GM19351 (cell line): ENCODE results near the gene CBX1.
A peak's percentile ranks its signal among the peaks of the same experiment; 100 is the strongest.
"Not testable (repeated sequence)": the region's sequence is repeated elsewhere in the genome, so short reads cannot be mapped to it uniquely, and the experiment has no call there.

ENCODE experiments used
- ATAC-seq: cut with Tn5 transposase; IDR thresholded peaks from one replicate; pipeline ENCODE4 v1.9.1; 2021; ENCODE audit warnings: mild to moderate bottlenecking, moderate library complexity; ENCODE audit not compliant: unreplicated experiment

The CBX1 gene

DNA sequence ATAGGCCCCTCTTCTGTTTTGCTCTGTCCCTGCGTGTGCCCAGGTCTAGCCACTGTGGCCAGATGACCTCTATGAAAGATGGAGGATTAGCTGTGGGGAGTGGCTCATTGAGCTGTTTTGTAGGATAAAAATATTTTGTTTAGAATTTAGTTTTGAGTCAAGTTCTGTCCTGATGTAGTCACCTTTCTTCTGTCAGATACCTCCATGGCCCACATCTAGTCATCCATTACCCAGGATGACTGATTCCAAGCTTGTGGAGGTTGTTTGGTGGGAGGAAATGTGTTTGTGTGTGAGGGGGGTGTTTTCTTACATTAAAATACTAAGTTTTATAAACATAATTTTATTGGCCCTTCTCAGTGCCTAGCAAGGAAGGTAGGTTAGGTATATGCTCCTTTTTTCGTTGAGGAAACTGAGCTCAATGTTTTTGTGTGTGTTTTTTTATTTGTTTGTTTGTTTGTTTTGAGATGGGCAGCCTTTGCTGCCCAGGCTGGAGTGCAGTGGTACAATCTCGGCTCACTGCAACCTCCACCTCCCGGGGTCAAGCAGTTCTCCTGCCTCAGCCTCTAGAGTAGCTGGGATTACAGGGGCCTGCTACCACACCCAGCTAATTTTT, 22.6 kb upstream of the CBX1 start:
- ATAC-seq: no peak

DNA sequence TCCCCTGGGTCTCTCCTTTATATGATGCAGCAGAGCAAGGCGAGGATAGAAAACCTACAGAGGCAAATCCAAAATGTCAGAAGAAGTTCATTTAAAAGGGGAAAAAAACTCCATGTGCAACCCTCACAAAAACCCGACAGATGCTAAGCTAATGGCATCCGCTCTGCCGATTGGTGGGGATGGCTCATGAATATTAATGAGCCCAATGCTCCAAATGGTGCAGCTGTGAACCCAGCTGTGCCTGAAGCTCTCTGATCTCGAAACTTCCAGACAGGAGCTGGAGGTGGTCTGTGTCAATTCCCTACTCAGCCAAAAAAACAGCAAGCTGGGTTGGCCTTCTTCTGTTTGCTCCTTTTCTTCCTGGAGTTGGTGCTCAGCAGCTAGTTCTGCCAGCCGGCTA, 21.8 kb upstream of the CBX1 start:
- no peak for ATAC-seq

DNA sequence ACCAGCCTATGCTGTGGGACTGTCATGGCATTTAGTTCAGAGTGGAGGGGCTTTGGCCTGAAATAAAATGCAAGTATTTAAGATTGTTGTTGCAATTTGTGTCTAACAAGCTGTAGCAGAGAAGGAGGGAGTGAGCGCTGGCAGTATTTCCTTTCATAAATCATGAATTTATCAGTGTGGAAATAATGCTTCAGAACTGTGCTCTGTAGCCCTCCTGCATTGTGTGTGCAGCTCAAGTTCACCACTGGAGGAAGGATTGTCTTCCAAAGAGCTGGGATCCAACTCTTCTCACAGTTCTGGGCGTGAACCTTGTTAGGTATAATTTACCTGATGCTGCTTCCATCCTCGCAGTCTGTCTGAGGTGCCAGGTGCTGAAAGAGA, 21.4 kb upstream of the CBX1 start:
- no peak for ATAC-seq

DNA sequence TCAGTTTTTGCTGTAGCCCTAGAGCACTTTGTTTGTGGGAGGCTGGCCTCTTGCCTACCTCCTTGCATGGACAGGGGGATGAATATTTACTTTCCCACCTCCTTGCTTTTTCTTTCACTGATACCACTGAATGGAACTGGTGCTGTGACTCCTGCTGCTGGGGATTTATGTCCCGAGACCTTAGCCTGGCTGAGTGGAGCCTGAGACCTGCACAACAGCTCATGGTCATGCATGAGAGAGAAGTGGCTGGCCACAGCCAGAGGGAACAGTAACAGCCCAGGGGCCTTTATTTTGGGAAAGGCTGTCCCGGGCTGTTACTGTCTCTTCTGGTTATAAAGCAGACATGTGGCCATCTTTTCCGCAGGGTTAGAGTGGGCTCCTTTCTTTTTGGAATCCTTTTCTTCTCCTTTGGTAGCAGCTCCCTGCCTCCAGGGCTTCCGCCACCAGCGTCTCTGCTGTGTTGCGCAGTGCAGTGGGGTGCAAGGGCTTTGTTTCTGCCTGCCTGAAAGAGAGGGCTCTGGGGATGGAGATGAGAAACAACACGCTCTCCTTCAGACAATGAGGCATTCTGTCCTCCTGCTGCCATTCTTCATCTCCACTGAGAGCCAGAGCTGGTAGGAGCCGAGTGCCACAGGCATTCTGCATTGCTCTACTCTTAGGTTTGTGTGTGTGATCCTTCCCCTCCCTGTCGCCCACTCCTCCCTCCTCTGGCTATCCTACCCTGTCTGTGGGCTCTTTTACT, 20.8 kb upstream of the CBX1 start:
- no peak for ATAC-seq

DNA sequence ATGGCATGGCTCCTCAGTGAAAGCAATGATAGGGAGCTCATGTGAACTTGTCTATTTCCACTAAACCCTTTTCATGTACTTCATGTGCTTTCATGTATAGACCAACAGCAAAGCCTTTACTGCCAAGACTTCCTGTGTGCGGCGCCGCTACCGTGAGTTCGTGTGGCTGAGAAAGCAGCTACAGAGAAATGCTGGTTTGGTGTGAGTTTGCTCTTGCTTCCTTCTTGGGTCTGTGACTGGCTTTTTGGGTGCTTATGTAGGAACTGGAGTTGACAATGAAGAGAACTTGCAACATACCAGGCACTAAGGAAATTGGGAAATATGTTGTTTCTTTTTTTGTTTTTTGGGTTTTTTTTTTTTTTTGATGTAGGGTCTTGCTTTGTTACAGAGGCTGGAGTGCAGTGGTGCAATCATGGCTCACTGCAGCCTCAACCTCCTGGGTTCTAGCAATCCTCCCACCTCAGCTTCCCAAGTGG, 12.0 kb upstream of the CBX1 start:
- peak; percentile 54 for ATAC-seq

DNA sequence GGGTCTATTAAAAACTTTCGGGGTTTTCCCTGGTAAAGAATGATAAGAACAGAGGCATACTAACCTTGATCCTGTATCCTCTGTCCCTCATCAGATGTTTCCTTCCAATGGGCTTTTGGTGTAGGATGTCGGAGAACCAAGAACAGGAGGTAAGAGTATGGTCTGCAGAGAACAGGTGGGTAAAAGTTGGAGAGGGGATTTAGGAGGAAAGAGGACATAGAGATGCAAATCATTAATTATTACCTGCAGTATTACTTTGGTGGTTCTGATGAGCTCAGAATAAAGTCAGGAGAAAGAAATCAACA, 10.6 kb upstream of the CBX1 start:
- ATAC-seq: no peak

DNA sequence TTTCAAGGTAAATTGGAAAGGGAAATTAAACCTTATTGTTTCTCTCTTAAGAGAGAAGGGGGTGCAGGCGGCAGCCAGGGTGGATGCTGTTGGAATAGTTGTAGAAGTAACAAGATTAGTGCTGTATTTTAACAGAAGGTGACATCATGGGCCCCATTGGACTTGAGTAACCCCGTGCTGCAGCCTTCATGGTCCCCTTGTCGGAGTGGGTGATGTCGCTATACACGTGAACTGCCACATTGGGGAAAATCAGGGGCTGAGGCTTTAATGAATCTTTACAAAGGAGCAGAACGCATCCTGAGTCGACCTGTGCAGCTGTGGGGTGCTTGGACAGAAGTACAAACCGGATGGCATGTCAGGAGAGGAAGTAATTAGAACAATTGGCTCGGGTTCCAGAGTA, 9.5 kb upstream of the CBX1 start:
- ATAC-seq: no peak

DNA sequence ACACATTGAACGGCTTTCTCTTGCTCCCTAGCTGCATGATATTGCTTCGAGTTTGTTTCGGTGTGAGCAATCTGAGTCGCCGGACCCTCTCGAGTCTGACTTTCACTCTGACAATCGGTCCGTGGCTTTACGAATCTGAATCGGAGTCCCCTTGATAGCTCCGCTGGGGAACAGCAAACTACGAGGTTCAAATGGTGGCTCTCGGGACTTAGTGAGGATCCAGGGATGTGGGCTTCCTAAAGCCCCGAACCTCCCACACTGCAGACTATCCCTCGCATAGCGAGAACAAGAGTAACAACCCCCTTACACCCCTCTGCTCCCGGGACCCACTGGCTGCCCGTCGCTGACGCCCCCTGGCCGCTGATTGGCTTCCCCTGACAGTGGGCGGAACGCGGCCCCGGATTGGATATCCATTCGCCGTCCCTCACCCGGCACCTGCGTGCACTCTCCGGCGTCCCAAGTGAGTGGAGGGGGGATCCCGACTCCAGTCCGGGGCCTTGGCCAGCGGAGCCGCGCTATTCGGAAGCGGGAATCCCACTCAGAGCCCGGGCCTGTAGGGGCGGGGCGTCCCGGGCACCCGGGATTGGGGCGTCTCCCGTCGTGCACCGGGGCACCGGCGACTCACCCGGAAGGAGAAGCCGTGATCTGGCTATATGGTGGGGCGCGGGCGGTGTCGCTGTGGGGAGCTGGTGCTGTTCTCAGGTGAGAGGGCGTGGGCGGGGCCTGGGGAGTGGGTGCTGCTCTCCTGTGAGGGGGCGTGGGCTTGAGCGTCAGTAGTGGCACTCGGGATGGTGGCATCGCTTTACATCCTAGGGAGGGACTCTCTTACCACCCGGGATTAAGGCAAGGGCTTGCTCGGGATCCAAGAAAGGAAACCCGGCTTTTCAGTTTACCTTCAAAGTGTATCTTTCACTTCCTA, 6.1 kb upstream of the CBX1 start, which contains the start of gene SNX11:
SNX11 (plus strand) TSS at position 630 of the 919 bp plus-strand sequence. CDS start 4,278 bp downstream, outside the sequence.
- ATAC-seq: peak; percentile 74

DNA sequence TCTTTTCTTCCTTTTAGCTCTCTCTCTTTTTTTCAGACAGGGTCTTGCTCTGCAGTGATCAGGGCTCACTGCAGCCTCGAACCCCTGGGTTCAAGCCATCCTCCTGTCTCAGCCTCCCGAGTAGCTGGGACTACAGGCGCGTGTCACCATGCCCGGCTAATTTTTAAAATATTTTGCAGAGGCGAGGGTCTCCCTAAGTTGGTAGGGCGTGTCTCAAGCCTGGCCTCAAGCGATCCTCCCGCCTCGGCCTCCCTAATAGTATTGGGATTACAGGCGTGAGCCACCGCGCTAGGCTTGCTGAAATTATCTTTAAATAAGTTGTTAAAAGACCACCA, 5.5 kb upstream of the CBX1 start:
- ATAC-seq: no peak

DNA sequence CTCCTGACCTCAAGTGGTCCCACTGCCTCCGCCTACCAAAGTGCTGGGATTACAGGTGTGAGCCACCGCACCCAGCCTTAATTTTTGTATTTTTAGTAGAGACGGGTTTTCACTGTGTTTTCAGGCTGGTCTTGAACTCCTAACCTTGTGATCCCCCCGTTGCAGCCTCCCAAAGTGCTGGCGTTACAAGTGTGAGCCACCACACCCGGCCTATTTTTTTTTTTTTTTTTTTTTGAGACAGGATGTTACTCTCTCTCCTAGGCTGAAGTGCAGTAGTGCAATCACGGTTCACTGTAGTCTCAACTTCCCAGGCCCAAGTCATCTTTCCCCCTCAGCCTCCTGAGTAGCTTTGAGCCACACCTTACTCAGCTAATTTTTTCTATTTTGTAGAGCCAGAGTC, 3.2 kb upstream of the CBX1 start:
- no peak for ATAC-seq

DNA sequence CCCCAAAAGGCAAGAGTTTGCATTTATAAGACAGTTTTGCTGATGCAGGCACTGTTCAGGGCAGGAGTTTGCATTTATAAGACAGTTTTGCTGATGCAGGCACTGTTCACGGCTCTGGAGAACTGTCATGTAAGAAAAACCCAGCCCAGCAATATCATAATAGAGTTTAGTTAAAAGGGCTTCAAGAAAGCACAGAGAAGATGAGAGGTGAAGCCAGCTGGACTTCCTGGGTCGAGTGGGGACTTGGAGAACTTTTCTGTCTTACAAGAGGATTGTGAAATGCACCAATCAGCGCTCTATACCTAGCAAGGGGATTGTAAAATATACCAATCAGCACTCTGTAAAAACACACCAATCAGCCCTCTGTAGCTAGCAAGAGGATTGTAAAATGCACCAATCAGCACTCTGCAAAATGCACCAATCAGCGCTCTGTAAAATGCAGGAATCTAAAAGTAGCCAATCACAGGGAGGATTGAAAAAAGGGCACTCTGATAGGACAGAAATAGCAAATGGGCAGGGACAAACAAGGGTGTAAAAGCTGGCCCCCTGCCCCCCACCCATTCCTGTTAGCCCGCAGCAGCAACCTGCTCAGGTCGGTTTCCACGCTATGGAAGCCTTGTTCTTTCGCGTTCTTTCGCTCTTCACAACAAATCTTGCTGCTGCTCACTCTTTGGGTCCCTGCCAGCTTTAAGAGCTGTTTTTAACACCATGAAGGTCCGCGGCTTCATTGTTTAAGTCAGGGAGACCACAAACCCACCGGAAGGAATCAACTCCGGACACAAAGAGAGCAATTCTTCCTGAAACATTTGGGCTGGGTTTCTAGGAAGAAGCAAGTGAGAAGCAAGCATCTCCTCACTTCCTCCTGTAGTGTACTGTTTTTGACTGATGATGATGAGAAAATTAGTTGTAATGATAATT, 1.8 kb upstream of the CBX1 start:
- ATAC-seq: no peak

DNA sequence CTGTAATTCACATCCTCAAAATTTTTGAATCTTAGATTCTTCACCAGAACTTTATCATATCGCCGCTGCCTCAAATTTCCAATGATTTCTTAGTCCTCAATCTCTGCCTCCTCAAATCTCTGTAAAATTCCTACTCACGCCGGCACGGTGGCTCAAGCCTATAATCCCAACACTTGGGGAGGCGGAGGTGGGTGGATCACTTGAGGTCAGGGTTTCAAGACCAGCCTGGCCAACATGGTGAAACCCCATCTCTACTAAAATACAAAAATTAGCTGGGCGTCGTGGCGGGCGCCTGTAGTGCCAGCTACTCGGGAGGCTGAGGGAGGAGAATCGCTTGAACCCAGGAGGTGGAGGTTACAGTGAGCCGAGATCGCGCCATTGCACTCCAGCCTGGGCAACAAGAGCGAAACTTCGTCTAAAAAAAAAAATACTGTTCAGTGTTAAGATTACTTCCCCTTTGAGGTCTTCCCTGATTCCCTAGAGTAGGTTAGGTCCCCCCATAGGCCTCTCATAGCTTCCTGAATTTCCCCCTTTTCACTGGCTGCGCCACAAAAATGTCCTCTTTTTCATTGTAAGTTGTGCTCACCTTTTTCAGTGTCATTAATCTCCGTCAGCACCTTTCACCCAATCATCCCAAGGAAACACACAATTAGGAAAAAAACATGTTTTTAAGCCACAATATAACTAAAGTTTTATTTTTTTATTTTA, 919 bp upstream of the CBX1 start:
- ATAC-seq: no peak

DNA sequence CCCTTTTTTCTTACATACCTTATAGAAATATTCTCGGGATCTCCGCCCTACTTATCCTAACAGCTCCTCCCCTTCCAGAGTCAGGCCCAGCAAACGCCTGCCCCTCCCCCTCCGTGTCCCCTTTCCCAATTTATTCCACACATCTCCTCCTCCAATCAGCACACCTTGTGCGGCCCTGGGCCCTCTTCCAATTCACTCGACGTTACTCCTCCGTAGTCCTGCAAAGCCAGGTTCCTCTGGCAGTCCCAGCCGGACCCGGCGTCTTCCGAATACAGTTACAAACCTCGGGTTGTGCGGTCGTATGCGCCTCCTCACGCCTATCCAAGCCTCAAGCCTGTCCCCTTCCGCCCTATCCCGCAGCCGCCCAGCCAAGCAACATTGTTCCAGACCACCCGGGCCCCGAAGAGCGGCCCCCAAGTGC, 677 bp downstream of the CBX1 start:
- ATAC-seq: no peak

DNA sequence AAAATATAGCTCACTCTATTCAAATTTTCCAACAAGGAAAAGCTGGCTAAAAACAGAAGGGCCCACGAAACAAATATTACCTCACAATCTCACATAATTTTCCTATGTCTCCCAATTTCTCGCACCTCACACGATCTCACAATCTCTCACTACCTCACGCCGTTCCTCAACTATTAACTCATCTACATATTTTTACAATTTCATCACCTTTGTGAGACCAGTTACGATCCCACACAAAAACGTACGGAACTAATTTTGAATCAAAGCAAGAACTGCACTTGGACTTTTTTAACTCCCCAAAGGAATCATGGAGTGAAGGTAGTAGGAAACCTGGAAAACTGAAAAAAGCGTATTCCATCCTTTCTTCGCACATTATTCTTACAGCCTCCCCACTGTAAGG, 1.1 kb downstream of the CBX1 start:
- no peak for ATAC-seq

DNA sequence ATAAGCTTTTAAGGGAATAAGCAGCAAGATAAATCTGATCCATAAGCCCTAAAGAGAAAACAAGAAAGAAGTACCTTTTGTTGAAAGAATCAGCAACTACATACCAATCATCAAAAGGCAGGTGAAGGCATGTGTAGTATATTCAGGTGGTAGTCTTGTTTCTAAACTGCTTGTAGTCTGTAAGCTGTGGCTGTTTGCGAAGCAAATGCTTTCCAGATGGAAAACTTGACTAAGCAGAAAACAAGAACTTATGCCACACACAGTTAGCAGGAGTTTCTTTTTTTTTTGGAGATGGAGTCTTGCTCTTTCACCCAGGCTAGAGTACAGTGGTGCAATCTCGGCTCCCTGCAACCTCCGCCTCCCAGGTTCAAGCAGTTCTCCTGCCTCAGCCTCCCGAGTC, 5.7 kb downstream of the CBX1 start:
- ATAC-seq: no peak

DNA sequence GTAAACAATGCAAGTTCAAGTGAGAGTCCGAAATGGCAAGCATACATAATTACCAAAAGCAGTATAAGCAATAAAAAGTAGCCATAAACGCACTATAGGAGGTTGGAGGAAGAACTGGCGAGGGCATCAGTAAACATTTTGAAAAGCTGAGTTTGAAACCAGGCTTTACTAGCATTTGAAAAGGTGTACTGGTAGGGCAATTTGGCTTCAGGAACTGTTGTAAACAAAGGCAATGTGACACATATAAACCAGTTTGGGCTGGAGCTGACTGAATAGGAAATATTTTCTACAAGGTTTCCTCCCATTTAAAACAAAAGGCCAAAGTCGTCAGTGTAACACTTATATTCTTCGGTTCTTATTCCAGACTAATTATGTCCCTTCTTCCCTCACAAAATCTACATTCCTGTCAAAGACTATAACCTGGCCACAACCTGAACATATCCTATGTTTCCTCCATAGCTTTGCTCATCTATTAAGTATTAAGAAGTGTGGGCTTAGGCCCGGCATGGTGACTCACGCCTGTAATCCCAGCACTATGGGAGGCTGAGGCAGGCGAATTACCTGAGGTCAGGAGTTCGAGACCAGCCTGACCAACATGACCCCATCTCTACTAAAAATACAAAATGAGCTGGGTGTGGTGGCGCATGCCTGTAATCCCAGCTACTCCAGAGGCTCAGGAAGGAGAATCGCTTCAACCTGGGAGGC, 7.8 kb downstream of the CBX1 start:
- ATAC-seq: no peak

DNA sequence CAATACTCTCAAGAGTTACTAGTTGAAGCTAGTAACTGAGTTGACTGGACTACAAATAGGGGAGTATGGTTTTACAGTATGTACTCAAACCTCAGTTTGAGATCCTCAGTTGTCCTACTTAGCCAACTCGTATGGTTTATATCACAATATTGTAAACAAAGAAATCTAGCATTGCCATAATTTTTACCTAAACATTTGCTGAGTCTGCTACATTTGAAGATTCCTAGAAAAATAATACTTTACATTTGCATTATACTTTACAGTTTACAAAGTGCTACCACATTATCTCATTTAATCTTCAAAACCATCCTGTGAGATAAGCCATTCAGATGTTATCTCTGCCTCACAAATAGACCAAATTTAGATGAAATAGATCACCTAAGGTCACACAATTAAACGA, 16.3 kb downstream of the CBX1 start:
- ATAC-seq: no peak

DNA sequence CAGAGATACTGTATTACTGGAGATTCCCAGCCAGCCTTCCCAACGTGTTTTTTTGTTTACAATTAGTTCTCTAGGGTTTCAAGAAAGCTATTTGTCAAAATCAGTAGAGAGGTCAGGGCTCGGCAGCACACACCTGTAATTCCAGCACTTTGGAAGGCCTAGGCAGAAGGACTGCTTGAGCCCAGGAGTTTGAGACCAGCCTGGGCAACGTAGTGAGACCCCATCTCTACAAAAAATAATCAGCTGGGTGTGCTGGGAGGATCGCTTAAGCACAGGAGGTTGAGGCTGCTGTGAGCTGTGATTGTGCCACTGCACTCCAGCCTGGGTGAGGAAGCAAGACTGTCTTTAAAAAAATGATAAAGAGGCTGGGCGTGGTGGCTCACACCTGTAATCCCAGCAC, 19.4 kb downstream of the CBX1 start:
- no peak for ATAC-seq

DNA sequence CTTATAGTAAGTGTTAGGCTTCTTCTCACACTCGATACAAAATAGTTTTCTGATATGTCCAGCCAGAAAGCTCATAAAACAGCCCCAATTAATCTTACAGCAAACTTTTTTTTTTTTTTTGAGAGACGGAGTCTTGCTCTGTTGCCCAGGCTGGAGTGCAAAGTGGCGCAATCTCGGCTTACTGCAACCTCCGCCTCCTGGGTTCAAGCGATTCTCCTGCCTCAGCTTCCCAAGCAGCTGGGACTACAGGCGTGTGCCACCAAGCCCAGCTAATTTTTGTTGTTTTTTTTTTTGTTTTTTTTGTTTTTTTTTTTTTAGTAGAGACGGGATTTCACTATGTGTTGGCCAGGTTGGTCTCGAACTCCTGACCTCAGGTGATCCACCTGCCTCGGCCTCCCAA, 24.1 kb downstream of the CBX1 start:
- ATAC-seq: not testable (repeated sequence)
